SK-N-SH (cell line): ENCODE results near the gene TPRG1L. TPM values are rescaled to one million over a fixed set of nuclear protein-coding genes. Genes with fewer than 3 reads are reported as not detected.
"Not testable (repeated sequence)": the region's sequence is repeated elsewhere in the genome, so short reads cannot be mapped to it uniquely, and the experiment has no call there.

Source experiments
- CTCF ChIA-PET: fragments of 300-600, 350-600 bp; formaldehyde crosslinking; extraction: SDS; loops from one replicate; lab custom pipeline; 2021; lab: Yijun Ruan, JAX
- POLR2A ChIA-PET: fragments of 350-600 bp; sonication (Branson Sonifier 250); formaldehyde crosslinking; extraction: SDS; loops from one replicate; lab custom pipeline; 2020; ENCODE audit warnings: antibody characterized with exemption, inconsistent platforms; lab: Yijun Ruan, JAX
- DNase-seq: peaks from one replicate; pipeline ENCODE4 v3.0.0; 2012
- H2AFZ ChIP-seq: fragments of 200-600 bp; sonication (generic); 2 replicates; pipeline ENCODE4 v1.8.1; 2016; ENCODE audit warnings: antibody characterized with exemption, mild to moderate bottlenecking, low read depth
- H3F3A ChIP-seq: fragments of 200-600 bp; sonication (generic); replicated peaks from 2 replicates; pipeline ENCODE3; 2016; ENCODE audit warnings: antibody characterized with exemption, mild to moderate bottlenecking; ENCODE audit not compliant: insufficient read depth
- H3K27ac ChIP-seq, 2 experiments: fragments of 200-500 bp in 1 of 2; fragments of 200-600 bp in 1 of 2; sonication (Bioruptor generic) in 1 of 2; sonication (generic), shearing (Covaris generic) in 1 of 2; 2 replicates each; pipeline versions ENCODE4 v1.5.1 to v1.6.1; 2014 to 2016; ENCODE audit warnings: low read depth in 2 of 2, inconsistent platforms in 1 of 2, low read length in 1 of 2, mild to moderate bottlenecking in 1 of 2, mixed read lengths in 1 of 2
- H3K27me3 ChIP-seq: fragments of 200-600 bp; sonication (generic), shearing (Covaris generic); 2 replicates; pipeline ENCODE4 v1.6.1; 2016; ENCODE audit warnings: mixed run types; ENCODE audit not compliant: insufficient read depth
- H3K36me3 ChIP-seq, 2 experiments: fragments of 200-500 bp in 1 of 2; fragments of 200-600 bp in 1 of 2; sonication (Bioruptor generic) in 1 of 2; sonication (generic) in 1 of 2; replicated peaks in 1 of 2; 2 replicates each; pipeline versions ENCODE3 to v1.5.1; 2014 to 2016; ENCODE audit warnings: low read length in 1 of 2, mild to moderate bottlenecking in 1 of 2; ENCODE audit not compliant: insufficient read depth in 2 of 2, control insufficient read depth in 1 of 2
- H3K4me1 ChIP-seq, 2 experiments: fragments of 200-500 bp in 1 of 2; fragments of 200-600 bp in 1 of 2; sonication (Bioruptor generic) in 1 of 2; sonication (generic), shearing (Covaris generic) in 1 of 2; 2 replicates each; pipeline versions ENCODE4 v1.5.1 to v1.6.1; 2014 to 2016; ENCODE audit warnings: low read depth in 1 of 2, low read length in 1 of 2, mixed run types in 1 of 2; ENCODE audit not compliant: insufficient read depth in 2 of 2, control insufficient read depth in 1 of 2
- H3K4me2 ChIP-seq: fragments of 200-600 bp; sonication (generic), shearing (Covaris generic); 2 replicates; pipeline ENCODE4 v1.6.1; 2017; ENCODE audit warnings: mixed run types
- H3K4me3 ChIP-seq, 2 experiments: fragments of 200-500 bp in 1 of 2; fragments of 200-600 bp in 1 of 2; sonication (Bioruptor generic) in 1 of 2; sonication (generic), shearing (Covaris generic) in 1 of 2; 2 replicates each; pipeline versions ENCODE4 v1.5.1 to v1.8.1; 2014 to 2016; ENCODE audit warnings: low read depth in 2 of 2, inconsistent platforms in 1 of 2, low read length in 1 of 2, mild to moderate bottlenecking in 1 of 2, mixed read lengths in 1 of 2, moderate library complexity in 1 of 2
- H3K79me2 ChIP-seq: fragments of 200-600 bp; sonication (generic); 2 replicates; pipeline ENCODE4 v1.8.1; 2017; ENCODE audit warnings: mild to moderate bottlenecking; ENCODE audit not compliant: insufficient read depth
- H3K9ac ChIP-seq: fragments of 200-600 bp; sonication (generic); 2 replicates; pipeline ENCODE4 v1.6.1; 2017; ENCODE audit warnings: mixed run types
- H3K9me2 ChIP-seq: fragments of 200-600 bp; sonication (generic); 2 replicates; pipeline ENCODE4 v1.6.1; 2017; ENCODE audit warnings: mixed run types
- H3K9me3 ChIP-seq: fragments of 200-600 bp; sonication (generic); 2 replicates; pipeline ENCODE4 v1.6.1; 2017; ENCODE audit warnings: mixed run types, mild to moderate bottlenecking, moderate library complexity
- H4K20me1 ChIP-seq: fragments of 200-600 bp; sonication (generic); 2 replicates; pipeline ENCODE4 v1.6.1; 2017; ENCODE audit warnings: mild to moderate bottlenecking, mixed run types; ENCODE audit not compliant: insufficient read depth
- CHD2 ChIP-seq: fragments of 150-350 bp; IDR thresholded peaks from 2 replicates; pipeline ENCODE4 v1.6.1; 2018; ENCODE audit warnings: low read length; ENCODE audit not compliant: partially characterized antibody
- EP300 ChIP-seq, 2 experiments: IDR thresholded peaks; 2 replicates each; pipeline versions ENCODE4 v1.4.0 to v1.6.1; 2012; ENCODE audit warnings: borderline replicate concordance in 1 of 2, low read depth in 1 of 2, low read length in 1 of 2
- EZH2phosphoT487 ChIP-seq: fragments of 200-600 bp; sonication (generic); IDR thresholded peaks from 2 replicates; pipeline ENCODE4 v1.6.1; 2017; ENCODE audit warnings: low read depth, mixed run types, mild to moderate bottlenecking, antibody characterized with exemption, moderate library complexity, borderline replicate concordance
- FOSL2 ChIP-seq: IDR thresholded peaks from 2 replicates; pipeline ENCODE4 v1.4.0; 2012; ENCODE audit warnings: low read depth, mild to moderate bottlenecking, moderate library complexity, borderline replicate concordance
- FOXM1 ChIP-seq: IDR thresholded peaks from 2 replicates; pipeline ENCODE4 v1.4.0; 2012; ENCODE audit warnings: low read depth, mild to moderate bottlenecking
- GABPA ChIP-seq: IDR thresholded peaks from 2 replicates; pipeline ENCODE4 v1.4.0; 2012; ENCODE audit warnings: low read depth, mild to moderate bottlenecking
- GATA2 ChIP-seq: sonication (generic); formaldehyde crosslinking; IDR thresholded peaks from 2 replicates; pipeline ENCODE4 v1.5.0; 2020; ENCODE audit warnings: mild to moderate bottlenecking, missing genetic modification reagents
- MEF2A ChIP-seq: IDR thresholded peaks from 2 replicates; pipeline ENCODE4 v1.4.0; 2012; ENCODE audit warnings: low read depth, borderline replicate concordance
- MXI1 ChIP-seq: IDR thresholded peaks from 2 replicates; pipeline ENCODE4 v1.6.1; 2012; ENCODE audit warnings: mild to moderate bottlenecking, low read depth, low read length, improper control_type of control experiment
- NFIC ChIP-seq: IDR thresholded peaks from 2 replicates; pipeline ENCODE4 v1.4.0; 2012; ENCODE audit warnings: borderline replicate concordance
- NRF1 ChIP-seq: IDR thresholded peaks from 2 replicates; pipeline ENCODE4 v1.6.1; 2012; ENCODE audit warnings: low read depth, mild to moderate bottlenecking, low read length
- RAD21 ChIP-seq: IDR thresholded peaks from 2 replicates; pipeline ENCODE4 v1.6.1; 2012; ENCODE audit warnings: mild to moderate bottlenecking, low read length
- RCOR1 ChIP-seq: fragments of 150-350 bp; IDR thresholded peaks from 2 replicates; pipeline ENCODE4 v1.6.1; 2017; ENCODE audit warnings: antibody characterized with exemption, low read length
- RFX5 ChIP-seq: IDR thresholded peaks from 2 replicates; pipeline ENCODE4 v1.6.1; 2012; ENCODE audit warnings: mild to moderate bottlenecking, improper control_type of control experiment, low read length
- SMC3 ChIP-seq: IDR thresholded peaks from 2 replicates; pipeline ENCODE4 v1.6.1; 2012; ENCODE audit warnings: low read depth, low read length, improper control_type of control experiment
- TCF12 ChIP-seq: IDR thresholded peaks from 2 replicates; pipeline ENCODE4 v1.4.0; 2012
- TEAD4 ChIP-seq: IDR thresholded peaks from 2 replicates; pipeline ENCODE4 v1.4.0; 2012; ENCODE audit warnings: mild to moderate bottlenecking, borderline replicate concordance; ENCODE audit not compliant: insufficient read depth
- YY1 ChIP-seq: IDR thresholded peaks from 2 replicates; pipeline ENCODE4 v1.4.0; 2012; ENCODE audit warnings: low read depth, mild to moderate bottlenecking
- WGBS: methylation state at CpG from one replicate; pipeline ENCODE4 v1.1.6; 2017; ENCODE audit warnings: low lambda C conversion rate; 5-methylcytosine and 5-hydroxymethylcytosine counted together
- polyA plus RNA-seq, 3 experiments: library from polyadenylated mRNA; depleted of rRNA; stranded (reverse); fragments of >200 nt; gene quantifications; 2 replicates each; pipeline ENCODE4 v1.2.3, GENCODE V29; 2012
- TF ChIP-seq, protein P1 (sequence below): fragments of 150-350 bp; IDR thresholded peaks from 2 replicates; pipeline ENCODE4 v1.6.1; 2016; ENCODE audit warnings: mild to moderate bottlenecking, low read depth, low read length
- TF ChIP-seq, protein P2 (sequence below): IDR thresholded peaks from 2 replicates; pipeline ENCODE4 v1.4.0; 2012; ENCODE audit warnings: low read depth, borderline replicate concordance
- TF ChIP-seq, protein P3 (sequence below): fragments of 150-350 bp; IDR thresholded peaks from 2 replicates; pipeline ENCODE4 v1.6.1; 2017; ENCODE audit warnings: antibody characterized with exemption, low read length, low read depth, borderline replicate concordance
- TF ChIP-seq, protein P4 (sequence below): IDR thresholded peaks from 2 replicates; pipeline ENCODE4 v1.4.0; 2012; ENCODE audit warnings: low read depth

The TPRG1L gene
- polyA plus RNA-seq, 1 of the 3 experiments (the other 2 are of a cell fraction): 25.9 TPM

DNA sequence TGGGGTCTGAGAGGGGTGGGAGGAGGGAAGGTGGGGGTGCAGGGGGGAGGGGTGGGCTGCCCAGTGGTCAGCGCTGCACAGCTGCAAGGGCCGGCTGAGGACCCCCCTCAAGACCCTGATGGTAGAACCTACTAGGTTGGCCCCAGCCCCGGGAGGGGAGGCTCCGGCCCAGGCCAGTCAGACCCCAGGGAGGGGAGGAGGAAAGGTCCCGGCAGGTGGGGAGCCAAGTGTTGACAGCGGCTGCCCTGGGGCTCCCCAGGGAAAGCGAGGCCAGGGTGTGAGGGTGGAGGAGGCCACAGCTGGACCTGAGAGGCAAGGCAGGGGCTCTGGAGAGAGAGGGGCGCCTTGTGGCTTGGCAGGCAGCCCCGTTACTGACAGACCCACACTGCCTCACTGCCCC is 44.6 kb upstream of the TPRG1L start:
- Histone ChIP-seq H4K20me1 (no peaks in the 10 kb centered on the region), H3K4me1 (peaks cover 0 to 48% of the 10 kb centered on the region in 2 experiments; a peak in 1 of 4 replicates), H3K79me2 (no peaks in the 10 kb centered on the region), H3K4me2 (no peak overlapping the region), H3F3A (no peaks in the 10 kb centered on the region), H3K9ac (no peak overlapping the region), H3K36me3 (no peaks in the 10 kb centered on the region), H3K9me3 (no peaks in the 10 kb centered on the region), H2AFZ (no peak overlapping the region), H3K27me3 (no peaks in the 10 kb centered on the region), H3K27ac (no peak overlapping the region), H3K9me2 (no peaks in the 10 kb centered on the region), H3K4me3 (no peak overlapping the region)
- TF ChIP-seq EZH2phosphoT487 (no peak), RAD21 (no peak), GABPA (no peak), NFIC (no peak), SMC3 (no peak), MXI1 (no peak), MEF2A (no peak), RCOR1 (no peak), NRF1 (no peak), TEAD4 (no peak), FOXM1 (no peak), FOSL2 (no peak)
- TF ChIP-seq, protein P1, sequence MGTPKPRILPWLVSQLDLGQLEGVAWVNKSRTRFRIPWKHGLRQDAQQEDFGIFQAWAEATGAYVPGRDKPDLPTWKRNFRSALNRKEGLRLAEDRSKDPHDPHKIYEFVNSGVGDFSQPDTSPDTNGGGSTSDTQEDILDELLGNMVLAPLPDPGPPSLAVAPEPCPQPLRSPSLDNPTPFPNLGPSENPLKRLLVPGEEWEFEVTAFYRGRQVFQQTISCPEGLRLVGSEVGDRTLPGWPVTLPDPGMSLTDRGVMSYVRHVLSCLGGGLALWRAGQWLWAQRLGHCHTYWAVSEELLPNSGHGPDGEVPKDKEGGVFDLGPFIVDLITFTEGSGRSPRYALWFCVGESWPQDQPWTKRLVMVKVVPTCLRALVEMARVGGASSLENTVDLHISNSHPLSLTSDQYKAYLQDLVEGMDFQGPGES: no peak
- DNase-seq: no peak
- POLR2A ChIA-PET: no interaction called here
- WGBS: 69% methylated on average over 6 of the region's 9 CpGs
- CTCF ChIA-PET: interaction anchor here (0.5 to 1.5 kb wide), 3 partner anchors 34 to 89 kb away, joined by 3 read pairs; no protein-coding TSS in a partner anchor

DNA sequence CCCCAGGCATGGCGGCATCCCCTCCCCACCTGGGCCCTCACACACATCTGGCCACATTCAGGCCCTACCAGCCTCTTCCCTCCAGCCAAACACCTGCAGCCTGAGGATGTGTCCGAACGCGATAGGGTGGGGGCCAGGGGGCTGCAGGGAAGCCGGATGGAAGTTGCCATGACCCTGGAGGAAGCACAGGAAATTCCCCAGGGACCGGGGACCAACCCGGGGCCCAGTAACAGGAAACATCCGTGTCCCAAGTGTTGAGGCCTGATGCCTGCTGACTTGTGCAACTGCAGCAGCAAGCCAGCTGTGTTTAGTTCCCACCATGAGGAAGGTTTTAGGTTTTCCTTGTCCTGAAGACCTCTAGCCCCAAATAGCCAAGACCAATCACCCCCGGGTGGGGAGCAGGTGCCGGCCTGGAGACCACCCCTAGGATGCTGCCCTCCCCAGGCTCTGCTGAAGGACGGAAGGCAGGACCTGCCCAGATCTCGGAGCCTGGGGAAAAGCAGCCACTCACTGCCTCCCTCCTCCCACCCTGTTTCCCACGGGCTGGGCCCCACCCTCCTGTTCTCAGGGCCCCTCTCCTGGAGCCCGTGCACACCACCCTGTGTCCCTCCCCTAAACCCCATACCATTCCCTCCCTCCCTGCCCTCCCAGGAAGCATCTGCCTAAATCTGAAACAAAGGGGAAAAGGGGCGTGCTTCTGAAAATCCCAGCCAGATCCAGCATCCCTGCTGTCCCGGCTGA is 43.3 kb upstream of the TPRG1L start:
- CTCF ChIA-PET: interaction anchor here (1.6 kb wide), 1 partner anchor 128 kb away, joined by 9 read pairs; no protein-coding TSS in a partner anchor

DNA sequence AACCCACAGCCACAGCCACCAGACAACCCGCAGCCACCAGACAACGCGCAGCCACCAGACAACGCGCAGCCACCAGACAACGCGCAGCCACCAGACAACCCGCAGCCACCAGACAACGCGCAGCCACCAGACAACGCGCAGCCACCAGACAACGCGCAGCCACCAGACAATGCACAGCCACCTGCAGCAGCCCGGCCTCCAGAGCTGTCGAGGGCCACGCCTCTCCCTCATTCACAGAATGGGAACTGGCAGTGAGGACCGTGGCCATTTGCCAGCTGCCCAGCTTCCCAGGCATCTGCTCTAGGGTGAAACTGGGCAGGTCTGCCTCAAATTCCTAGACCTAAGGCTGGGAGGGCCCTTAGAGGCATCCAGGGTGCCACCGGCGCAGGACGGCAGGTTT is 41.1 kb upstream of the TPRG1L start:
- H3K79me2 ChIP-seq, DNase-seq, H3K9me3 ChIP-seq, H2AFZ ChIP-seq, H3K4me3 ChIP-seq, H3K27ac ChIP-seq, H3K36me3 ChIP-seq, H3K4me2 ChIP-seq, H3K27me3 ChIP-seq, H3K9ac ChIP-seq, H3F3A ChIP-seq, H3K9me2 ChIP-seq, H4K20me1 ChIP-seq, POLR2A ChIA-PET: not testable (repeated sequence)
- CTCF ChIA-PET: interaction anchor here (0.7 to 1.9 kb wide), 3 partner anchors 19 to 141 kb away, joined by 3 to 8 read pairs (median 4); no protein-coding TSS in a partner anchor
- peaks cover 0 to 16% of the 10 kb centered on the region in 2 experiments; a peak in 1 of 4 replicates for H3K4me1 ChIP-seq
- WGBS: 65% methylated on average over 8 of the region's 21 CpGs

More for the DNA sequence above, 43.3 kb upstream of the TPRG1L start:
- Histone ChIP-seq H3K9ac (no peak overlapping the region), H4K20me1 (no peaks in the 10 kb centered on the region), H3K4me3 (no peak overlapping the region), H3K79me2 (no peaks in the 10 kb centered on the region), H3K4me1 (peaks cover 0 to 39% of the 10 kb centered on the region in 2 experiments; a peak in 1 of 4 replicates)
- TF ChIP-seq MEF2A (no peak), FOXM1 (no peak), EP300 (IDR thresholded peaks at IDR 0.05; ENCODE audit: borderline replicate concordance in 1 of 2, low read depth in 1 of 2, low read length in 1 of 2) (no peak), SMC3 (no peak), CHD2 (no peak), YY1 (no peak), GATA2 (CRISPR knock-in tag) (no peak), TCF12 (no peak), RFX5 (no peak), RAD21 (no peak)
- TF ChIP-seq, protein P2, sequence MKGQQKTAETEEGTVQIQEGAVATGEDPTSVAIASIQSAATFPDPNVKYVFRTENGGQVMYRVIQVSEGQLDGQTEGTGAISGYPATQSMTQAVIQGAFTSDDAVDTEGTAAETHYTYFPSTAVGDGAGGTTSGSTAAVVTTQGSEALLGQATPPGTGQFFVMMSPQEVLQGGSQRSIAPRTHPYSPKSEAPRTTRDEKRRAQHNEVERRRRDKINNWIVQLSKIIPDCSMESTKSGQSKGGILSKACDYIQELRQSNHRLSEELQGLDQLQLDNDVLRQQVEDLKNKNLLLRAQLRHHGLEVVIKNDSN: no peak
- TF ChIP-seq, protein P3, sequence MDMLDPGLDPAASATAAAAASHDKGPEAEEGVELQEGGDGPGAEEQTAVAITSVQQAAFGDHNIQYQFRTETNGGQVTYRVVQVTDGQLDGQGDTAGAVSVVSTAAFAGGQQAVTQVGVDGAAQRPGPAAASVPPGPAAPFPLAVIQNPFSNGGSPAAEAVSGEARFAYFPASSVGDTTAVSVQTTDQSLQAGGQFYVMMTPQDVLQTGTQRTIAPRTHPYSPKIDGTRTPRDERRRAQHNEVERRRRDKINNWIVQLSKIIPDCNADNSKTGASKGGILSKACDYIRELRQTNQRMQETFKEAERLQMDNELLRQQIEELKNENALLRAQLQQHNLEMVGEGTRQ: no peak
- TF ChIP-seq, protein P4, sequence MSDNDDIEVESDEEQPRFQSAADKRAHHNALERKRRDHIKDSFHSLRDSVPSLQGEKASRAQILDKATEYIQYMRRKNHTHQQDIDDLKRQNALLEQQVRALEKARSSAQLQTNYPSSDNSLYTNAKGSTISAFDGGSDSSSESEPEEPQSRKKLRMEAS: no peak
- TF ChIP-seq, all 33 proteins: peak for 0
- DNase-seq: peak; percentile 55
- no peaks in the 10 kb centered on the region for H3K36me3 ChIP-seq
- 37% methylated on average over 9 of the region's 16 CpGs for WGBS
- no peak overlapping the region for H2AFZ ChIP-seq
- H3K27ac ChIP-seq: peak overlapping the region in 1 of 2 experiments; percentile 22; a peak in 1 of 4 replicates
- H3K27me3 ChIP-seq: no peaks in the 10 kb centered on the region
- no peaks in the 10 kb centered on the region for H3K9me2 ChIP-seq
- H3F3A ChIP-seq: no peaks in the 10 kb centered on the region
- no peaks in the 10 kb centered on the region for H3K9me3 ChIP-seq
- H3K4me2 ChIP-seq: no peak overlapping the region
- POLR2A ChIA-PET: no interaction called here
